OCI-LY3 (cell line): ENCODE results near the gene ADCY5.

Source experiments
- H2AFZ ChIP-seq: fragments of 200-600, 300-600 bp; shearing (Covaris generic); 2 replicates; pipeline ENCODE4 v1.6.0; 2014; ENCODE audit warnings: antibody characterized with exemption, low read depth, low read length
- H3K27ac ChIP-seq: fragments of 200-600, 300-600 bp; sonication (generic); 2 replicates; pipeline ENCODE4 v1.5.1; 2014; ENCODE audit warnings: mild to moderate bottlenecking, low read length, moderate library complexity, mixed read lengths
- H3K27me3 ChIP-seq: fragments of 200-600, 300-600 bp; sonication (generic); 2 replicates; pipeline ENCODE4 v1.6.1; 2014; ENCODE audit warnings: low read depth, low read length, mixed read lengths
- H3K36me3 ChIP-seq: fragments of 200-600, 300-600 bp; sonication (generic); replicated peaks from 2 replicates; pipeline ENCODE3; 2014; ENCODE audit warnings: low read depth, low read length, mixed read lengths
- H3K4me1 ChIP-seq: fragments of 300-600, 200-600 bp; sonication (generic); 2 replicates; pipeline ENCODE4 v1.6.1; 2014; ENCODE audit warnings: low read length, mixed read lengths
- H3K4me2 ChIP-seq: fragments of 200-600, 300-600 bp; sonication (generic); 2 replicates; pipeline ENCODE4 v1.6.1; 2014; ENCODE audit warnings: low read length, mixed read lengths
- H3K4me3 ChIP-seq: fragments of 300-600, 200-600 bp; sonication (generic); 2 replicates; pipeline ENCODE4 v1.5.1; 2014; ENCODE audit warnings: antibody characterized with exemption, mild to moderate bottlenecking, low read length, moderate library complexity
- H3K79me2 ChIP-seq: fragments of 300-600, 200-600 bp; shearing (Covaris generic); 2 replicates; pipeline ENCODE4 v1.6.1; 2014; ENCODE audit warnings: mild to moderate bottlenecking, low read length, mixed read lengths
- H3K9ac ChIP-seq: fragments of 300-600, 200-600 bp; shearing (Covaris generic); 2 replicates; pipeline ENCODE4 v1.6.0; 2014; ENCODE audit warnings: mild to moderate bottlenecking, low read length, moderate library complexity
- H3K9me3 ChIP-seq: fragments of 200-600, 300-600 bp; shearing (Covaris generic); 2 replicates; pipeline ENCODE4 v1.6.1; 2014; ENCODE audit warnings: low read length, mixed read lengths; ENCODE audit not compliant: insufficient read depth
- H4K20me1 ChIP-seq: fragments of 200-600, 300-600 bp; sonication (generic); 2 replicates; pipeline ENCODE4 v1.6.1; 2016; ENCODE audit warnings: low read length, mixed read lengths; ENCODE audit not compliant: insufficient read depth
- CTCF ChIP-seq: fragments of 200-600, 300-600 bp; sonication (generic); IDR thresholded peaks from 2 replicates; pipeline ENCODE4 v1.5.1; 2014; ENCODE audit warnings: antibody characterized with exemption, low read length, low read depth
- EZH2phosphoT487 ChIP-seq: fragments of 200-600 bp; shearing (Covaris generic); IDR thresholded peaks from 2 replicates; pipeline ENCODE4 v1.6.1; 2018; ENCODE audit warnings: antibody characterized with exemption, mixed run types, low read depth

ADCY5 gene

GRCh38 chr3:123471106-123471505 is 22.2 kb upstream of the ADCY5 start:
- no peak overlapping the region for H3K27ac ChIP-seq
- no peak overlapping the region for H2AFZ ChIP-seq
- no peaks in the 10 kb centered on the region for H4K20me1 ChIP-seq
- H3K9me3 ChIP-seq: no peaks in the 10 kb centered on the region
- no peak overlapping the region for H3K4me2 ChIP-seq
- no peaks in the 10 kb centered on the region for H3K79me2 ChIP-seq
- no peak overlapping the region for H3K4me3 ChIP-seq
- TF ChIP-seq CTCF: no peak
- no peak overlapping the region for H3K9ac ChIP-seq
- H3K27me3 ChIP-seq: peaks cover 19% of the 10 kb centered on the region
- H3K4me1 ChIP-seq: no peaks in the 10 kb centered on the region
- H3K36me3 ChIP-seq: no peaks in the 10 kb centered on the region

- Histone ChIP-seq H3K9ac (no peak overlapping the region), H3K9me3 (no peaks in the 10 kb centered on the region), H3K27me3 (peaks cover 9% of the 10 kb centered on the region), H3K4me1 (no peaks in the 10 kb centered on the region), H3K79me2 (no peaks in the 10 kb centered on the region), H3K4me2 (no peak overlapping the region), H3K4me3 (no peak overlapping the region), H3K36me3 (no peaks in the 10 kb centered on the region), H3K27ac (no peak overlapping the region), H2AFZ (no peak overlapping the region), H4K20me1 (no peaks in the 10 kb centered on the region)
- TF ChIP-seq EZH2phosphoT487 (no peak), CTCF (no peak)
These were observed 20.6 kb upstream of the ADCY5 start for GRCh38 chr3:123469323-123469995.

GRCh38 chr3:123467046-123467445 is 18.2 kb upstream of the ADCY5 start:
- Histone ChIP-seq H3K4me3 (no peak overlapping the region), H2AFZ (no peak overlapping the region), H3K4me2 (no peak overlapping the region), H3K9ac (no peak overlapping the region), H3K4me1 (no peaks in the 10 kb centered on the region), H3K79me2 (no peaks in the 10 kb centered on the region), H3K36me3 (no peaks in the 10 kb centered on the region), H3K27me3 (peaks cover 22% of the 10 kb centered on the region), H3K27ac (no peak overlapping the region), H3K9me3 (no peaks in the 10 kb centered on the region), H4K20me1 (no peaks in the 10 kb centered on the region)
- no peak for TF ChIP-seq EZH2phosphoT487
- TF ChIP-seq CTCF: no peak

GRCh38 chr3:123464211-123464610 is 15.3 kb upstream of the ADCY5 start:
- no peaks in the 10 kb centered on the region for H3K9me3 ChIP-seq
- TF ChIP-seq CTCF (no peak), EZH2phosphoT487 (no peak)
- H3K36me3 ChIP-seq: no peaks in the 10 kb centered on the region
- peaks cover 31% of the 10 kb centered on the region for H3K27me3 ChIP-seq
- no peak overlapping the region for H3K4me2 ChIP-seq
- no peak overlapping the region for H3K27ac ChIP-seq
- H3K4me1 ChIP-seq: no peaks in the 10 kb centered on the region
- H3K79me2 ChIP-seq: no peaks in the 10 kb centered on the region
- H3K9ac ChIP-seq: no peak overlapping the region
- no peak overlapping the region for H2AFZ ChIP-seq
- H4K20me1 ChIP-seq: no peaks in the 10 kb centered on the region
- H3K4me3 ChIP-seq: no peak overlapping the region
